ENCODE results near the gene SDC3. TPM values are rescaled to one million over a fixed set of nuclear protein-coding genes. Genes with fewer than 3 reads are reported as not detected.

Gene SDC3
- total and polyA plus RNA-seq, 10 of the 15 experiments (the other 5 are each of a cell fraction or from before 2014, with no cell fraction given) = under 0.01 to 0.46 (median 0.07) TPM; not detected in 2

GRCh38 chr1:30887485-30888315 lies 20.9 kb downstream of the SDC3 start:
- in situ Hi-C loops (cut with MboI) (no loop called here), intact Hi-C loops (cut with micrococcal nuclease; ENCODE audit: unreplicated experiment) (no loop called here)
- RAD21 ChIA-PET (ENCODE audit: unreplicated experiment) = interaction anchor here (1.0 kb wide), 1 partner anchor 23 kb away, joined by 3 read pairs; no protein-coding TSS in a partner anchor
- Histone ChIP-seq H3K9me3 (replicated peaks; ENCODE audit: control insufficient read depth, insufficient read depth, low read length) (no peaks in the 10 kb centered on the region), H3K79me2 (ENCODE audit: control insufficient read depth, insufficient read depth, low read length) (no peaks in the 10 kb centered on the region), H3K36me3 (ENCODE audit: control insufficient read depth in 2 of 2, insufficient read depth in 2 of 2, low read length in 1 of 2) (no peaks in the 10 kb centered on the region), H4K20me1 (ENCODE audit: control insufficient read depth, insufficient read depth) (no peaks in the 10 kb centered on the region; the same call in 1 of the 2 replicates), H3K4me3 (no peak overlapping the region), H3K9ac (ENCODE audit: control insufficient read depth, insufficient read depth, low read length) (no peak overlapping the region), H3K27ac (ENCODE audit: control insufficient read depth, insufficient read depth) (no peak overlapping the region), H3K4me2 (ENCODE audit: control insufficient read depth, insufficient read depth) (no peak overlapping the region), H3K27me3 (replicated peaks in 1 of 2; ENCODE audit: control insufficient read depth in 2 of 2, insufficient read depth in 2 of 2, low read length in 1 of 2) (no peaks in the 10 kb centered on the region; a peak in 1 of 4 replicates), H3K4me1 (ENCODE audit: control insufficient read depth, insufficient read depth, low read length) (no peaks in the 10 kb centered on the region), H2AFZ (ENCODE audit: control insufficient read depth, low read depth, low read length) (no peak overlapping the region)
- ATAC-seq (no peak), DNase-seq (ENCODE audit: low read depth, low spot score) (no peak), FAIRE-seq (no peak)
- SMC1A ChIA-PET (ENCODE audit: uncharacterized antibody, unreplicated experiment) = no interaction called here
- TF ChIP-seq, protein P1, sequence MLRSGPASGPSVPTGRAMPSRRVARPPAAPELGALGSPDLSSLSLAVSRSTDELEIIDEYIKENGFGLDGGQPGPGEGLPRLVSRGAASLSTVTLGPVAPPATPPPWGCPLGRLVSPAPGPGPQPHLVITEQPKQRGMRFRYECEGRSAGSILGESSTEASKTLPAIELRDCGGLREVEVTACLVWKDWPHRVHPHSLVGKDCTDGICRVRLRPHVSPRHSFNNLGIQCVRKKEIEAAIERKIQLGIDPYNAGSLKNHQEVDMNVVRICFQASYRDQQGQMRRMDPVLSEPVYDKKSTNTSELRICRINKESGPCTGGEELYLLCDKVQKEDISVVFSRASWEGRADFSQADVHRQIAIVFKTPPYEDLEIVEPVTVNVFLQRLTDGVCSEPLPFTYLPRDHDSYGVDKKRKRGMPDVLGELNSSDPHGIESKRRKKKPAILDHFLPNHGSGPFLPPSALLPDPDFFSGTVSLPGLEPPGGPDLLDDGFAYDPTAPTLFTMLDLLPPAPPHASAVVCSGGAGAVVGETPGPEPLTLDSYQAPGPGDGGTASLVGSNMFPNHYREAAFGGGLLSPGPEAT (IDR thresholded peaks at IDR 0.05; ENCODE audit: low read depth) = no peak
- BruUV-seq (replicated peaks) = no TSS peak
- POLR2A ChIA-PET = no interaction called here
- CTCF ChIA-PET = interaction anchor here (1.0 kb wide), 1 partner anchor 108 kb away, joined by 3 read pairs; no protein-coding TSS in a partner anchor
- WGBS (ENCODE audit: insufficient coverage, insufficient replicate concordance, low lambda C conversion rate, missing lambda C conversion rate) = 23% methylated on average over 10 of the region's 10 CpGs

DNA sequence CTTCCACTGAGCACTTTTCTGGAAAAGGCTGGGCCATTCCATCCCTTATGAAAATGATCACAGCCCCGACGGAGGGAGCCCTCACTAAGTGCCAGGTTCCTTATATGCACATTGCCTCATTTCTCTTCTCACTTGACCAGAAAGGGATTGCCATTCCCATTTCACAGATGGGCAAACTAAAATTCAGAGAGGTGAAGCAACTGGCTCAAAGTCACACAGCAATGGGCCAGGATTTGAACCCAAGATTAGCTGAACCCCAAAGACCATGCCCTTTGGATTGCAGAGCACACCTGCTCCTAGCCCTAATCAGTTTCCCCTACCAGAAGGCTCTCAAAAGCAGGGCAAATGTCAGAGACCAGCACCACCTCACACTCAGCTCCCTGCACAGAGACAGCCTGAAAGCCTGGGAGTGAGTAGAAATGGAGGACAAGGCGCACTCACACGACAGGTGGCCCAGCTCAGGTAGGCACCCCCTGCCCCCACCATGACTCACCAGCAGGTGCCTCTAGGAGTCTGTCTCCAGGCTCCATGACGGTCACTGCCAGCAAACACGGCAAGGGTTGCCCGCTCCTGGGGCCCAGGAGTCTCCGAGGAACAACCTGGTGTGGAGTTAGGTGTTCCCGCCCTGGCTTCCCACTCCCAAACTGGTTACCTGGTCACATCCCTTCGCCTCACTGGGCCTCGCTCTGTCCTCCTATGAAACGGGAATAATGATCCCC lies 21.7 kb downstream of the SDC3 start:
- Histone ChIP-seq H2AFZ (ENCODE audit: control insufficient read depth, low read depth, low read length) (no peak overlapping the region), H3K9me3 (replicated peaks; ENCODE audit: control insufficient read depth, insufficient read depth, low read length) (no peaks in the 10 kb centered on the region), H3K79me2 (ENCODE audit: control insufficient read depth, insufficient read depth, low read length) (no peaks in the 10 kb centered on the region), H3K9ac (ENCODE audit: control insufficient read depth, insufficient read depth, low read length) (no peak overlapping the region), H3K4me1 (ENCODE audit: control insufficient read depth, insufficient read depth, low read length) (no peaks in the 10 kb centered on the region; the same call in 1 of the 2 replicates), H4K20me1 (ENCODE audit: control insufficient read depth, insufficient read depth) (no peaks in the 10 kb centered on the region; the same call in 1 of the 2 replicates), H3K4me3 (no peak overlapping the region), H3K27ac (ENCODE audit: control insufficient read depth, insufficient read depth) (no peak overlapping the region), H3K27me3 (replicated peaks in 1 of 2; ENCODE audit: control insufficient read depth in 2 of 2, insufficient read depth in 2 of 2, low read length in 1 of 2) (no peaks in the 10 kb centered on the region; a peak in 1 of 4 replicates), H3K36me3 (ENCODE audit: control insufficient read depth in 2 of 2, insufficient read depth in 2 of 2, low read length in 1 of 2) (no peaks in the 10 kb centered on the region), H3K4me2 (ENCODE audit: control insufficient read depth, insufficient read depth) (no peak overlapping the region)
- intact Hi-C loops (cut with micrococcal nuclease; ENCODE audit: unreplicated experiment) = no loop called here
- SMC1A ChIA-PET (ENCODE audit: uncharacterized antibody, unreplicated experiment) = no interaction called here
- no TSS peak for BruUV-seq (replicated peaks)
- POLR2A ChIA-PET = no interaction called here
- no peak for FAIRE-seq
- RAD21 ChIA-PET (ENCODE audit: unreplicated experiment) = no interaction called here
- DNase-seq (ENCODE audit: low read depth, low spot score) = no peak
- no peak for ATAC-seq
- CTCF ChIA-PET = no interaction called here
- in situ Hi-C loops (cut with MboI) = no loop called here
- WGBS (ENCODE audit: insufficient coverage, insufficient replicate concordance, low lambda C conversion rate, missing lambda C conversion rate) = 56% methylated on average over 12 of the region's 12 CpGs
- no peak for TF ChIP-seq HCFC1 (IDR thresholded peaks at IDR 0.05; ENCODE audit: low read length)
- TF ChIP-seq HSF1 (IDR thresholded peaks at IDR 0.05; ENCODE audit: low read depth, low read length) = no peak
- TF ChIP-seq ZNF207 (IDR thresholded peaks at IDR 0.05; ENCODE audit: borderline replicate concordance) = no peak
- no peak for TF ChIP-seq PBX3 (IDR thresholded peaks at IDR 0.05; ENCODE audit: insufficient replicate concordance, low read depth, low read length)
- TF ChIP-seq, protein P2, sequence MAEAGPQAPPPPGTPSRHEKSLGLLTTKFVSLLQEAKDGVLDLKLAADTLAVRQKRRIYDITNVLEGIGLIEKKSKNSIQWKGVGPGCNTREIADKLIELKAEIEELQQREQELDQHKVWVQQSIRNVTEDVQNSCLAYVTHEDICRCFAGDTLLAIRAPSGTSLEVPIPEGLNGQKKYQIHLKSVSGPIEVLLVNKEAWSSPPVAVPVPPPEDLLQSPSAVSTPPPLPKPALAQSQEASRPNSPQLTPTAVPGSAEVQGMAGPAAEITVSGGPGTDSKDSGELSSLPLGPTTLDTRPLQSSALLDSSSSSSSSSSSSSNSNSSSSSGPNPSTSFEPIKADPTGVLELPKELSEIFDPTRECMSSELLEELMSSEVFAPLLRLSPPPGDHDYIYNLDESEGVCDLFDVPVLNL (IDR thresholded peaks at IDR 0.05; ENCODE audit: low read depth, low read length) = no peak
